AG09319 (cell line): Measurements from ENCODE around the gene NPAS3.

ENCODE experiments used
- DNase-seq: peaks from one replicate; pipeline ENCODE4 v3.0.0-alpha.2; 2010; ENCODE audit warnings: low read depth; ENCODE audit errors: extremely low read depth
- CTCF ChIP-seq: IDR thresholded peaks from 2 replicates; pipeline ENCODE4 v1.5.1; 2011; ENCODE audit warnings: low read depth, mild to moderate bottlenecking, inconsistent platforms, low read length, moderate library complexity

The NPAS3 gene

GRCh38 chr14:33363682-33364081, 425.0 kb downstream of the NPAS3 start:
- TF ChIP-seq CTCF: no peak
- no peak for DNase-seq

GRCh38 chr14:33364466-33364865, 425.8 kb downstream of the NPAS3 start:
- no peak for TF ChIP-seq CTCF
- DNase-seq: no peak

- no peak for TF ChIP-seq CTCF
- no peak for DNase-seq
These were observed 430.4 kb downstream of the NPAS3 start for GRCh38 chr14:33369041-33369440.

- TF ChIP-seq CTCF: no peak
- no peak for DNase-seq
These were observed 431.3 kb downstream of the NPAS3 start for GRCh38 chr14:33369972-33370371.

GRCh38 chr14:33370426-33370825, 431.7 kb downstream of the NPAS3 start:
- DNase-seq: no peak
- no peak for TF ChIP-seq CTCF

DNA sequence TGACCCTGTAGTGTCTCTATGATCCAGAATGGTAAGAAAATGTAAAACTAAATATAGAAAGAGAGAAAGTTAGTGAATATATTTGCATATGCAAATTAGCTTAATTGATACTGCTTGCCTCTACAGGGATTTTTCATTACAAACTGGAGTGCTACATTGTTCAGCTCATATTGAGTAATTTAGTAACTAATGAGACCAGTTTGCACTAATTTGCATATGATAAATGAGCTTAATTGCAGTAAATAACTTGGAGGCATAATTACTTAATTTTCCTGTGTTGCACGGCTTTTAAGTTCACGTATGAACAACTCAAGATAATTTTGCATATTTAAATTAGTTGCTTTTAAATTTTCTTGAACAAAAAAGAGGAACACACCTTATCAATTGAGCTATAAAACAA, 436.5 kb downstream of the NPAS3 start:
- TF ChIP-seq CTCF: no peak
- DNase-seq: no peak

DNA sequence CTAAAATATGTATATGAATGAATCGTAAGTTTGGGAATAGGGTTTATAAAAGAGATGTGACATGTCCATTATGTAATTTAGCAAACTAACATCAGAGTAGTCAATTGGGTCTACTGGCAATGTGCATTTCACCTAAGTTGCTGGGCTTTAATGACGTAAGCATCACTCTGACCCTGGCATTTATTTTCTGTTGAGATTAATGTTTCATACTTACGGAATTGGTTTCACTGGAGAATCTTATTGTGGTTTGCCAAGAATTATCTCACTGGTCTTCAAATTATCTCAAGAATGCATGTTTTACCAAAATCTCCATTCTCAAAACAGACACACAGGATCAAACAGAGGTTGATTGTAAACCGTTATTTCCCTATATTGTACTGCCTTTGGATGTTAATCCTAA, 437.1 kb downstream of the NPAS3 start:
- no peak for DNase-seq
- TF ChIP-seq CTCF: no peak
